H1 (cell line): ENCODE results near the gene SLC35F1. TPM values are rescaled to one million over a fixed set of nuclear protein-coding genes. Genes with fewer than 3 reads are reported as not detected.

Source experiments
- CTCF ChIA-PET: fragments of 300-600 bp; sonication (Branson Sonifier 250); formaldehyde crosslinking; loops from one replicate; lab custom pipeline; 2021; ENCODE audit not compliant: partially characterized antibody; lab: Charles Lee
- POLR2A ChIA-PET: fragments of 300-600 bp; sonication (Branson Sonifier 250); formaldehyde crosslinking; loops from one replicate; lab custom pipeline; 2021; ENCODE audit warnings: inconsistent platforms; ENCODE audit not compliant: partially characterized antibody; lab: Charles Lee
- DNase-seq, 2 experiments: peaks; one replicate each; pipeline versions ENCODE4 v3.0.0 to v3.0.0-alpha.2; 2010 to 2022; ENCODE audit warnings: low spot score in 2 of 2, low read depth in 1 of 2, mixed read lengths in 1 of 2
- FAIRE-seq: peaks from 2 replicates; lab custom pipeline; 2011; peaks lifted over from hg19 to GRCh38; lab: Jason Lieb, UNC
- H2AFZ ChIP-seq: 2 replicates; pipeline ENCODE4 v1.8.1; 2012; ENCODE audit warnings: low read length, inconsistent platforms
- H2AK5ac ChIP-seq: 2 replicates; pipeline ENCODE4 v1.6.1; 2013; ENCODE audit warnings: low read depth, low read length
- H2BK120ac ChIP-seq: replicated peaks from 2 replicates; pipeline ENCODE3; 2013; ENCODE audit warnings: low read depth, low read length, inconsistent platforms
- H2BK12ac ChIP-seq: 2 replicates; pipeline ENCODE4 v1.6.1; 2013; ENCODE audit warnings: low read depth, low read length
- H2BK15ac ChIP-seq: 2 replicates; pipeline ENCODE4 v1.6.1; 2013; ENCODE audit warnings: low read length
- H2BK20ac ChIP-seq: 2 replicates; pipeline ENCODE4 v1.6.1; 2013; ENCODE audit warnings: low read length
- H2BK5ac ChIP-seq: 2 replicates; pipeline ENCODE4 v1.6.1; 2013; ENCODE audit warnings: low read depth, low read length
- H3K14ac ChIP-seq: 2 replicates; pipeline ENCODE4 v1.6.1; 2013; ENCODE audit warnings: inconsistent platforms; ENCODE audit not compliant: insufficient read length
- H3K18ac ChIP-seq: 2 replicates; pipeline ENCODE4 v1.6.1; 2013; ENCODE audit warnings: low read length; ENCODE audit errors: extremely low read depth
- H3K23ac ChIP-seq: 2 replicates; pipeline ENCODE4 v1.6.1; 2013; ENCODE audit warnings: inconsistent platforms; ENCODE audit not compliant: insufficient read length
- H3K23me2 ChIP-seq: 2 replicates; pipeline ENCODE4 v1.6.1; 2013; ENCODE audit warnings: low read depth, low read length
- H3K27ac ChIP-seq: 2 replicates; pipeline ENCODE4 v1.6.1; 2011; ENCODE audit warnings: low read depth, low read length, inconsistent platforms
- H3K27me3 ChIP-seq, 4 experiments: replicated peaks in 1 of 4; 1 replicate in 1 of 4; 2 replicates in 3 of 4; pipeline versions ENCODE4 v1.6.1 to v1.8.1; 2011 to 2013; ENCODE audit warnings: low read length in 3 of 4, mild to moderate bottlenecking in 3 of 4, inconsistent platforms in 2 of 4, mixed read lengths in 2 of 4, moderate library complexity in 1 of 4; ENCODE audit not compliant: control insufficient read depth in 3 of 4, insufficient read depth in 3 of 4; ENCODE audit errors: extremely low read depth in 1 of 4
- H3K36me3 ChIP-seq, 4 experiments: 2 replicates each; pipeline versions ENCODE4 v1.6.1 to v1.8.1; 2011 to 2013; ENCODE audit warnings: mild to moderate bottlenecking in 4 of 4, low read length in 3 of 4, moderate library complexity in 2 of 4, control low read depth in 1 of 4, inconsistent platforms in 1 of 4; ENCODE audit not compliant: insufficient read depth in 4 of 4, control insufficient read depth in 2 of 4
- H3K4ac ChIP-seq: replicated peaks from 2 replicates; pipeline ENCODE3; 2013; ENCODE audit warnings: low read length, low read depth, mixed read lengths, inconsistent platforms; ENCODE audit not compliant: insufficient read length
- H3K4me1 ChIP-seq, 4 experiments: replicated peaks in 1 of 4; 1 replicate in 1 of 4; 2 replicates in 3 of 4; pipeline versions ENCODE4 v1.6.1 to v1.8.1; 2011 to 2013; ENCODE audit warnings: low read length in 3 of 4, inconsistent platforms in 2 of 4, mixed read lengths in 1 of 4; ENCODE audit not compliant: insufficient read depth in 4 of 4, control insufficient read depth in 3 of 4
- H3K4me2 ChIP-seq, 2 experiments: 2 replicates each; pipeline versions ENCODE4 v1.6.1 to v1.8.1; 2011 to 2013; ENCODE audit warnings: low read depth in 2 of 2, low read length in 2 of 2, control low read depth in 1 of 2, inconsistent platforms in 1 of 2, mild to moderate bottlenecking in 1 of 2; ENCODE audit not compliant: insufficient read depth in 1 of 2
- H3K4me3 ChIP-seq, 4 experiments: fragments of 200-600, 300-600 bp in 1 of 4; sonication (generic), shearing (Covaris generic), sonication (Bioruptor Twin) in 1 of 4; 2 replicates each; pipeline versions ENCODE4 v1.5.1 to v1.8.1; 2011 to 2016; ENCODE audit warnings: low read length in 4 of 4, low read depth in 3 of 4, control low read depth in 2 of 4, inconsistent platforms in 2 of 4, mild to moderate bottlenecking in 2 of 4, mixed read lengths in 1 of 4, moderate library complexity in 1 of 4; ENCODE audit not compliant: insufficient read depth in 2 of 4; ENCODE audit errors: extremely low read depth in 1 of 4
- H3K56ac ChIP-seq: replicated peaks from 2 replicates; pipeline ENCODE3; 2013; ENCODE audit warnings: low read depth, mild to moderate bottlenecking, mixed read lengths, low read length, inconsistent platforms; ENCODE audit not compliant: insufficient read length
- H3K79me1 ChIP-seq: 2 replicates; pipeline ENCODE4 v1.6.1; 2013; ENCODE audit warnings: low read depth, low read length, control low read depth
- H3K79me2 ChIP-seq, 2 experiments: 2 replicates each; pipeline versions ENCODE4 v1.6.1 to v1.8.1; 2012 to 2013; ENCODE audit warnings: low read length in 2 of 2, mild to moderate bottlenecking in 2 of 2, inconsistent platforms in 1 of 2; ENCODE audit not compliant: insufficient read depth in 2 of 2, control insufficient read depth in 1 of 2
- H3K9ac ChIP-seq, 4 experiments: replicated peaks in 1 of 4; 1 replicate in 1 of 4; 2 replicates in 3 of 4; pipeline versions ENCODE4 v1.6.1 to v1.8.1; 2011 to 2013; ENCODE audit warnings: low read depth in 3 of 4, low read length in 3 of 4, control low read depth in 2 of 4, mild to moderate bottlenecking in 2 of 4, moderate library complexity in 2 of 4, inconsistent platforms in 1 of 4; ENCODE audit errors: extremely low read depth in 1 of 4
- H3K9me3 ChIP-seq, 2 experiments: 2 replicates each; pipeline versions ENCODE4 v1.6.1 to v1.8.1; 2012 to 2013; ENCODE audit warnings: mild to moderate bottlenecking in 2 of 2, moderate library complexity in 2 of 2, control low read depth in 1 of 2, inconsistent platforms in 1 of 2, low read depth in 1 of 2, low read length in 1 of 2, mixed read lengths in 1 of 2; ENCODE audit not compliant: insufficient read depth in 2 of 2
- H4K20me1 ChIP-seq, 2 experiments: replicated peaks in 1 of 2; 2 replicates each; pipeline versions ENCODE3 to v1.8.1; 2011 to 2013; ENCODE audit warnings: inconsistent platforms in 2 of 2, low read length in 2 of 2, mild to moderate bottlenecking in 1 of 2; ENCODE audit not compliant: insufficient read depth in 2 of 2, control insufficient read depth in 1 of 2
- H4K5ac ChIP-seq: 2 replicates; pipeline ENCODE4 v1.6.1; 2013; ENCODE audit warnings: low read length, low read depth, mixed read lengths, inconsistent platforms; ENCODE audit not compliant: insufficient read length
- H4K8ac ChIP-seq: 2 replicates; pipeline ENCODE4 v1.8.0; 2013; ENCODE audit warnings: mild to moderate bottlenecking, moderate library complexity, low read length, inconsistent platforms; ENCODE audit not compliant: insufficient read depth; ENCODE audit errors: extremely low read depth
- H4K91ac ChIP-seq: replicated peaks from 2 replicates; pipeline ENCODE3; 2013; ENCODE audit warnings: low read length, mixed read lengths, inconsistent platforms; ENCODE audit not compliant: insufficient read length
- BCL11A ChIP-seq, 2 experiments: IDR thresholded peaks; one replicate each; pipeline ENCODE4 v1.6.1; 2011; ENCODE audit warnings: low read depth in 2 of 2, low read length in 2 of 2, mild to moderate bottlenecking in 2 of 2
- WGBS, 2 experiments: shearing (Covaris generic) in 1 of 2; methylation state at CpG; one replicate each; pipeline versions ENCODE4 v1.1.6 to v1.1.7; 2013 to 2015; ENCODE audit warnings: low lambda C conversion rate in 2 of 2, mixed read lengths in 2 of 2, inconsistent platforms in 1 of 2, low coverage in 1 of 2, missing lambda C conversion rate in 1 of 2; ENCODE audit not compliant: insufficient replicate concordance in 2 of 2, insufficient coverage in 1 of 2, insufficient read length in 1 of 2; ENCODE audit errors: extremely low coverage in 1 of 2, missing lambda C conversion rate in 1 of 2; 5-methylcytosine and 5-hydroxymethylcytosine counted together
- polyA plus RNA-seq, 7 experiments: library from polyadenylated mRNA; depleted of rRNA in 3 of 7; stranded (reverse) in 5 of 7; unstranded in 2 of 7; fragments of >200 nt in 5 of 7; fragments of 200-250 nt in 2 of 7; gene quantifications; 1 replicate in 5 of 7; 2 replicates in 1 of 7; 4 replicates in 1 of 7; pipeline versions ENCODE4 v1.2.1 to v1.2.3, GENCODE V29; 2011 to 2013; ENCODE audit warnings: missing spikeins in 2 of 7, mixed read lengths in 2 of 7
- total RNA-seq: library from RNA; stranded (reverse); fragmentation: NEBNext Ultra II Directional; extraction: Animal tissue kit (Norgen Biotek cat#: 25700); gene quantifications from 2 replicates; pipeline ENCODE4 v1.2.1, GENCODE V29; 2021

Gene SLC35F1
- total and polyA plus RNA-seq, 2 of the 8 experiments (the other 6 are each of a cell fraction or from before 2014, with no cell fraction given): 7.0 to 10.0 TPM

DNA sequence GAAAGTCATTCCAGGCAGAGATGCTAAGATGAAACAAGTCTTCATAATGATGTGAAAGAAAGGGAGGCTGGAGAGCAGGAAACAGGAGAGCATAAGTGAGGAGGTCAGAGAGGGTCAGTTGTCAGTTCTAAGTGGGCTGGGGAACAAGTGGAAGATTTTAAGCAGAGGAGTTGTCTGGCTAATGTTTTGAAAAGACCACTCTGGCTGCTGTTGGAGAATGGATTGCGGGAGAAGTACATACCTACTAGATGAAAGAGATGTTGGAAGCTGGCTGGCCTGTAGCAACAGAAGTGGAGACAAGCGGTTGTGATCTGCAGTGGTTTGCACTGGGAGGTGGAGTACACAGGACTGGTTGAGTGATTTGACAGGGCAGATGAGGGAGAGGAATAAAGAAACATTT lies 10.1 kb downstream of the SLC35F1 start:
- Histone ChIP-seq H2AK5ac (no peak overlapping the region), H3K4ac (no peak overlapping the region), H4K5ac (no peak overlapping the region), H2BK120ac (no peak overlapping the region), H4K8ac (no peak overlapping the region), H2AFZ (no peak overlapping the region), H3K14ac (no peak overlapping the region), H2BK15ac (no peak overlapping the region), H3K23me2 (peaks cover 6% of the 10 kb centered on the region; the same call in 1 of the 2 replicates), H2BK5ac (no peak overlapping the region), H2BK20ac (no peak overlapping the region), H2BK12ac (no peak overlapping the region), H3K79me1 (no peaks in the 10 kb centered on the region), H3K56ac (no peak overlapping the region), H3K9me3 (no peaks in the 10 kb centered on the region), H3K79me2 (no peaks in the 10 kb centered on the region), H4K20me1 (peaks cover 3 to 15% of the 10 kb centered on the region in 2 experiments), H3K36me3 (no peaks in the 10 kb centered on the region), H3K18ac (no peak overlapping the region), H3K23ac (no peak overlapping the region), H3K9ac (no peak overlapping the region), H4K91ac (no peak overlapping the region), H3K27ac (no peak overlapping the region), H3K4me3 (no peak overlapping the region), H3K27me3 (peaks cover 5 to 22% (median 19%) of the 10 kb centered on the region in 4 experiments; a peak in 6 of 7 replicates), H3K4me2 (no peak overlapping the region), H3K4me1 (peaks cover 0 to 9% (median 5%) of the 10 kb centered on the region in 4 experiments; a peak in 4 of 7 replicates)
- ChIA-PET POLR2A (interaction anchor here (1.3 to 1.4 kb wide), 2 partner anchors 9 kb away, joined by 3 read pairs; no protein-coding TSS in a partner anchor), CTCF (interaction anchor here (0.9 to 1.5 kb wide), 5 partner anchors 17 to 346 kb away, joined by 3 to 4 read pairs (median 4); no protein-coding TSS in a partner anchor)
- DNase-seq (no peak), FAIRE-seq (no peak)
- 80% methylated on average over 2 of the region's 2 CpGs; no CpG with 5 or more reads in 1 of the 2 experiments for WGBS, 2 experiments
- no peak for TF ChIP-seq BCL11A (IDR thresholded peaks at IDR 0.05; ENCODE audit: low read depth in 2 of 2, low read length in 2 of 2)
